HL-60 (cell line): ENCODE data around the gene FOS.

ENCODE experiments used
- GABPA ChIP-seq: IDR thresholded peaks from 2 replicates; pipeline ENCODE4 v1.6.1; 2012; ENCODE audit warnings: low read depth
- POLR2AphosphoS5 ChIP-seq: IDR thresholded peaks from 2 replicates; pipeline ENCODE4 v1.6.1; 2012; ENCODE audit warnings: low read depth
- SPI1 ChIP-seq: IDR thresholded peaks from 2 replicates; pipeline ENCODE4 v1.6.1; 2012; ENCODE audit warnings: low read depth, mild to moderate bottlenecking, borderline replicate concordance
- TF ChIP-seq, protein P1 (sequence below): IDR thresholded peaks from one replicate; pipeline ENCODE4 v1.5.1; 2011; ENCODE audit warnings: low read length, control low read depth, inconsistent platforms; ENCODE audit not compliant: insufficient read depth
- TF ChIP-seq, protein P2 (sequence below): IDR thresholded peaks from 2 replicates; pipeline ENCODE4 v1.6.1; 2012; ENCODE audit warnings: low read depth; ENCODE audit not compliant: insufficient replicate concordance

DNA sequence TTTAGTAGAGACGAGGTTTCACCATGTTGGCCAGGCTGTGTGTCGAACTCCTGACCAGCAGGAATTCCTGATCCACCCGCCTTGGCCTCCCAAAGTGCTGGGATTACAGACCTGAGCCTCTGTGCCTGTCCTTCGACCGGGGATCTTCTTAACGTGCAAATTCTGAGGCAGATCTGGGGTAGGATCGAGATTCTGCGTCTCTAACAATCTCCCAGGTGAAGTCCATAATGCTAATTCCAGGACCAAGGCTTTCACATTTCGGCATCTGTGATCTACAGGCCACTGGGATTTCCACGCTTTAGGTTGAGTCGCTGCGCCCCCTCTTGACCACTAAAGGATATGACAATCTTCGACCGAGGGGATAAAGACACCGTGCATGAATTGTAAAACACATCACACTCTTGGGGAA, 24.8 kb downstream of the FOS start:
- TF ChIP-seq, protein P1, sequence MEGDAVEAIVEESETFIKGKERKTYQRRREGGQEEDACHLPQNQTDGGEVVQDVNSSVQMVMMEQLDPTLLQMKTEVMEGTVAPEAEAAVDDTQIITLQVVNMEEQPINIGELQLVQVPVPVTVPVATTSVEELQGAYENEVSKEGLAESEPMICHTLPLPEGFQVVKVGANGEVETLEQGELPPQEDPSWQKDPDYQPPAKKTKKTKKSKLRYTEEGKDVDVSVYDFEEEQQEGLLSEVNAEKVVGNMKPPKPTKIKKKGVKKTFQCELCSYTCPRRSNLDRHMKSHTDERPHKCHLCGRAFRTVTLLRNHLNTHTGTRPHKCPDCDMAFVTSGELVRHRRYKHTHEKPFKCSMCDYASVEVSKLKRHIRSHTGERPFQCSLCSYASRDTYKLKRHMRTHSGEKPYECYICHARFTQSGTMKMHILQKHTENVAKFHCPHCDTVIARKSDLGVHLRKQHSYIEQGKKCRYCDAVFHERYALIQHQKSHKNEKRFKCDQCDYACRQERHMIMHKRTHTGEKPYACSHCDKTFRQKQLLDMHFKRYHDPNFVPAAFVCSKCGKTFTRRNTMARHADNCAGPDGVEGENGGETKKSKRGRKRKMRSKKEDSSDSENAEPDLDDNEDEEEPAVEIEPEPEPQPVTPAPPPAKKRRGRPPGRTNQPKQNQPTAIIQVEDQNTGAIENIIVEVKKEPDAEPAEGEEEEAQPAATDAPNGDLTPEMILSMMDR = peak; percentile 14
- TF ChIP-seq, protein P2, sequence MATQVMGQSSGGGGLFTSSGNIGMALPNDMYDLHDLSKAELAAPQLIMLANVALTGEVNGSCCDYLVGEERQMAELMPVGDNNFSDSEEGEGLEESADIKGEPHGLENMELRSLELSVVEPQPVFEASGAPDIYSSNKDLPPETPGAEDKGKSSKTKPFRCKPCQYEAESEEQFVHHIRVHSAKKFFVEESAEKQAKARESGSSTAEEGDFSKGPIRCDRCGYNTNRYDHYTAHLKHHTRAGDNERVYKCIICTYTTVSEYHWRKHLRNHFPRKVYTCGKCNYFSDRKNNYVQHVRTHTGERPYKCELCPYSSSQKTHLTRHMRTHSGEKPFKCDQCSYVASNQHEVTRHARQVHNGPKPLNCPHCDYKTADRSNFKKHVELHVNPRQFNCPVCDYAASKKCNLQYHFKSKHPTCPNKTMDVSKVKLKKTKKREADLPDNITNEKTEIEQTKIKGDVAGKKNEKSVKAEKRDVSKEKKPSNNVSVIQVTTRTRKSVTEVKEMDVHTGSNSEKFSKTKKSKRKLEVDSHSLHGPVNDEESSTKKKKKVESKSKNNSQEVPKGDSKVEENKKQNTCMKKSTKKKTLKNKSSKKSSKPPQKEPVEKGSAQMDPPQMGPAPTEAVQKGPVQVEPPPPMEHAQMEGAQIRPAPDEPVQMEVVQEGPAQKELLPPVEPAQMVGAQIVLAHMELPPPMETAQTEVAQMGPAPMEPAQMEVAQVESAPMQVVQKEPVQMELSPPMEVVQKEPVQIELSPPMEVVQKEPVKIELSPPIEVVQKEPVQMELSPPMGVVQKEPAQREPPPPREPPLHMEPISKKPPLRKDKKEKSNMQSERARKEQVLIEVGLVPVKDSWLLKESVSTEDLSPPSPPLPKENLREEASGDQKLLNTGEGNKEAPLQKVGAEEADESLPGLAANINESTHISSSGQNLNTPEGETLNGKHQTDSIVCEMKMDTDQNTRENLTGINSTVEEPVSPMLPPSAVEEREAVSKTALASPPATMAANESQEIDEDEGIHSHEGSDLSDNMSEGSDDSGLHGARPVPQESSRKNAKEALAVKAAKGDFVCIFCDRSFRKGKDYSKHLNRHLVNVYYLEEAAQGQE = no peak
- TF ChIP-seq SPI1 (no peak), POLR2AphosphoS5 (no peak), GABPA (no peak)
